COLO668 (cell line): Measurements from ENCODE around the gene ZCCHC17.

ENCODE experiments used
- DNase-seq: peaks from one replicate; lab custom pipeline; 2025; ENCODE audit not compliant: unreplicated experiment; lab: John Stamatoyannopoulos, UW

ZCCHC17 gene

DNA sequence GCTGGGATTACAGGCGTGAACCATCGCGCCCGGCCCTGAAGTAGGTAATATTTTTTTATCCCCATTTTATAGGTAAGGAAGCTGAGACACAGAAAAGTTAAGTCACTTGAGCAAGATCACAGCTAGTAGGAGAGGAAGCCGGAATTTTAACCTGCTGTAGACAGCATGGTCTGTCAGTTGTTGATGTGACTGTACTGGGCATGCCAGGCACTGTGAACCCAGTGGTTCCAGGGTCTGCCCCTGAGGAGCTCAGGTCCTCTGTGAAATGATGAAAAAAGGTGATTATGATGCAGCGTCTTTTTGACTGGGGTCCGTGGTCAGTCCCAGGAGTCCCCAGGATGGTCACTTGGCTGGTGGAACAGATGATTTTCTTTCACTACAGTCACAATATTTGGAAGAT, 92.8 kb downstream of the ZCCHC17 start:
- no peak for DNase-seq

DNA sequence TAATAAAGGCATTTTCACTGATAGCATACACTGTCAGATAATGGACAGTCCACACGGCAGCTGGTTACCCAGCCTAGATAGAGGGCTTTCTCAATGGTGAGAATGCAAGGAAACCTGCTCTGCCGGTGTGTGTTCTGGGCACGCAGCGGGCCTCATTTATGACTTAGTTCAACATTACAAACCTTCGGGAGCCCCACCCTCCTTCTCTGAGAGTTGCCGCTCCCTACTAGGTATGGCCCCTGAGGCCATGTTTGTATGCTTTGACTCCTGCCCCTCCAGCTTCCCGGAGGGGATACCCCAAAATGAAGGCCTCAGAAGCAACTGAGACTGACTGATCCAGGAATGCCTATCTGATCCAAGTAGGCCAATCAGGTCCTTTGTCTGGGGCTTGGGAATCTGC, 93.2 kb downstream of the ZCCHC17 start:
- no peak for DNase-seq

DNA sequence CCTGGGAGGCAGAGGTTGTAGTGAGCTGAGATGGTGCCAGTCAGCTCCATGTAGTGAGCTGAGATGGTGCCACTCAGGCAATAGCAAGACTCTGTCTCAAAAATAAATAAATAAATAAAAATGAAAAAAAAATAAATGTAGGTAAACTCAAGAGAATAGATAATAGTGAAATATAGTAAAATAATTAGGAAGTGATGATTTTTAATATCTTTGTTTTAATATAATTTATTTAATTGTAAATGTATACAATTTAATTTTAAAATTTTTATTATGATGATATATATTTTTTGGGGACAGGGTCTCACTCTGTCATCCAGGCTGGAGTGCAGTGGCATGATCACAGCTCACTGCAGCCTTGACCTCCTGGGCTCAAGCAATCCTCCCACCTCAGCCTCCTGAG, 96.6 kb downstream of the ZCCHC17 start:
- no peak for DNase-seq

DNA sequence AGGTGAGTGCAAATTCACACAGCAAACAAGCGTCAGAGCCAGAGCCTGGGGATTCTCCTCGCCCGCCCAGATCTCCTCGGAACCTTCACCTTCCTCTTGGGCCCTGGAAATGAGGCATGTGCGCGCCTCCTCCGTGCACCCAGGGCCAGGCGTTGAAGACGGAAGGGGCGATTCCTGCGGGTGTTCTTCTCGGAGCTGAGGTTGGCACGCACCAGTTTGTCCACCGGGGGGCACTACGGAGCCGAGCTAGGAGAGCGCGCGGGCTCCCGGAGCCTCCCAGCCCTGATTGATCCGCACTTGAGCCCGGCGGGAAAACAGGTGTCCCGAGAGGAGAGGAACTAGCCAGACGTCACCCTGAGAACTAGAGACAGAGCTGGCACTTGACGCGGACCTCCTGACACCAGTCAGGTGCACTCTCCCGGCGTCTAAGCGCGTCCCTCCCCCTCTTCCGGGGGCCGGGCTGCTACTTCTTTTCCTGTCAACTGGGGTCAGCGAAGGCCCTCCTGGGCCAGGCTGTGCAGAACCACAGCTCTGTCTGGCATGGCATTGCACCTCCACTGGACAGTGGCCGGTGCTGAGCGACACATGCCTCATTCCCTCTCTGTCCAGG, 97.9 kb downstream of the ZCCHC17 start:
- DNase-seq = peak; percentile 99

GRCh38 chr1:31396633-31397351, 100.0 kb downstream of the ZCCHC17 start:
- DNase-seq = no peak

DNA sequence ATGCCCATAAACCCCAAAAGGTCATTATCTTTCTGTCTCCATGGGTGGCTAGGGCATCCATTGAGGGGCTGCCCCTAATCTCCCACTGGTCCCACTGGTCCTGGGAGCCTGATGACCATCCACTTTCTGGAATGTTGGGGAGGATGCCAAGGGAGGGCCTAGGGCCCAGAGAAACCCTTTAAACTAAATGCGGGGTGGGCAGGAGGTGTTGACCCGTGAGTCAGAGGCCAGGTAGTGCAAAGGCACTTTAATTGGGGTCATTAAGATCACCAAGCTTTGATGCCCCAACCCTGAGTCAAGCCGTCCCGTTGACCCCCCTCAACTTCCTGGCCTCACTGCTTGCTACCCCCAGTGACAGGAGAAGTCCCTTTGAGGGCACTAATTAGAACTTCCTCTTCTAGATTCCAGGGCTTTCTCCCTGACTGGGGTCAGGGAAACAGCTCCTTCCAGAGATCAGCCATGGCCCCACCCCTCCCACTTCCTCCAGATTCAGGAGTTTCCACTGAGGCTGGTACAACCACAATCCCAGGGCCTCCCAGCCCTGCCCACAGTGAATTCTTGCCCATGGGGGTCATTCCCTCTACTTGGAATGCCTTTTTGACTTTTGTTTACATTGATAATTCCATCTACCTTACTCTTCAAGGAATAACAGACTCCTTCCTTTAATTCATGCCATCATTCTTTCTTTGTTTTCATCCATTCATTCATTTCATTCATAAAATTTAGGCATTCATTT, 100.7 kb downstream of the ZCCHC17 start:
- no peak for DNase-seq

GRCh38 chr1:31398246-31398645, 101.4 kb downstream of the ZCCHC17 start:
- no peak for DNase-seq

DNA sequence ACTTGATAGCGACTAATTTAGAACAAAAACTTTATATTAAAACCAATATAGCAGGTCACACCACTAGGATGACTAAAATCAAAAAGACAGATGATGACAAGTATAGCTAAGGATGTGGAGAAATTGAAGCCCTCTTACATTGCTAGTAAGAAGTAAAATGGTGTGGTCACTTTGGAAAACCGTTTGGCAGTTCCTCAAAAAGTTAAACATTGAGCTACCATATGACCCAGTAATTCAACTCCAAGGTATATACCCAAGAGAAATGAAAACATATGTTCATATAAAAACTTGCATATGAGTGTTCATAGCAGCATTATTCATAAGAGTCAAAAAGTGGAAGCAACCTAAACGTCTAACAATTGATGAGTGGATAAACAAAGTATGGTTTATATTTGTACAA, 103.1 kb downstream of the ZCCHC17 start:
- DNase-seq = no peak

GRCh38 chr1:31400393-31400792, 103.6 kb downstream of the ZCCHC17 start:
- no peak for DNase-seq

GRCh38 chr1:31401241-31401640, 104.4 kb downstream of the ZCCHC17 start:
- no peak for DNase-seq

DNA sequence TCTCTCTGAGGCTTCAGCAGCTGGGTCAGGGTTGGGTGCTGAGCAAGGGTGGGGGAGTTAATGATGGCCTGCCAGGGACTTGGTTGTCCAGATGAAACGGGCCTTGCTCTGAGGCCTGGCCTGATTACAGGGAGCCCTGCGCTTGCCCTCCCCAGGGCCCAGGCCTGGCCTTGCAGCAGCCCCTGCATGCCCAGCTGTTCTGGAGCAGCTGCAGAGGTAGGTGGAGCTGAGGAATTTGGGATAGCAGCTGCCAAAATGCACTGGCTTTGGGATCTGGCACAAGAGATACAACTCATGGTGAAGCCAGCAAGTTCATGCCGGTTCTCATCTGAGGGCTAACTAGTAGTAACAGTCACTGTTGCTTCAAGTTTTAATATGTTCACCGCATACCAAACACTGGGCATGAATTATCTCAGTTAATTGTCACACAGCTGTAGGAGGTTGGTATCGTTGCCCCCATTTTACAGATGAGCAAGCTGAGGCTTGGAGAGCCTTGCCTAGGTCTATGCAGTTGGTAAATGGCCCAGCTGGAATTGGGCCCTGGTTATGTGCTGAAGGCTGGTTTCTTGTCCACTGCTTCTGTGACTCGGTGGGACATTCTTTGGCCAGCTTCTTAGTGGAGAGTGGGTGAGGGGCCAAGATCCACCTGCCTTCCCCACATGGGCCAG, 108.9 kb downstream of the ZCCHC17 start:
- no peak for DNase-seq

DNA sequence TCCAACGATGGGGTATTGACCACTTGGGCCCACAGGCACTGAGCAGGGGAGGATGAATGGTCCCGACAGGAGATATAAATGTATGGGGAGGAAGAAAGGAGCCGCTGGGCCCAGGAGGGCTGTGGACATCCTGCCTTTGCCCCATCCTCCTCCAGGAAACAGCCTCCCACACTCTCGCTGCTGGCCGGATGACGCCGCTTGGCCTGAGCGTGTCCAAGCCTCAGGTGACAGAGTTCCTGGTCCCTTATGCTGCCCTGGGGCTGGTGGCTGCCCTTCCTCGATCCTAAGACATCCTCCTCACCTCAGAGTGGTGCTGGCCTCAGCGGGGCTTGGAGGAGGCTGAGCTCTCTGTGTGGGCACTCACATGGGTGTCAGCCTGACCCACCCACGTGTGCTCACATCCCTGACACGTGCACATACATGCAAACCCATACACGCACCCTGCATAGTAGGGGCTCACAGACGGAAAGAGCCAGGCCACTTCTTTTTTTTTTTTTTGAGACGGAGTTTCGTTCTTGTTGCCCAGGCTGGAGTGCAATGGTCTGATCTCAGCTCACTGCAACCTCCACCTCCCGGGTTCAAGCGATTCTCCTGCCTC, 110.3 kb downstream of the ZCCHC17 start:
- DNase-seq = no peak

DNA sequence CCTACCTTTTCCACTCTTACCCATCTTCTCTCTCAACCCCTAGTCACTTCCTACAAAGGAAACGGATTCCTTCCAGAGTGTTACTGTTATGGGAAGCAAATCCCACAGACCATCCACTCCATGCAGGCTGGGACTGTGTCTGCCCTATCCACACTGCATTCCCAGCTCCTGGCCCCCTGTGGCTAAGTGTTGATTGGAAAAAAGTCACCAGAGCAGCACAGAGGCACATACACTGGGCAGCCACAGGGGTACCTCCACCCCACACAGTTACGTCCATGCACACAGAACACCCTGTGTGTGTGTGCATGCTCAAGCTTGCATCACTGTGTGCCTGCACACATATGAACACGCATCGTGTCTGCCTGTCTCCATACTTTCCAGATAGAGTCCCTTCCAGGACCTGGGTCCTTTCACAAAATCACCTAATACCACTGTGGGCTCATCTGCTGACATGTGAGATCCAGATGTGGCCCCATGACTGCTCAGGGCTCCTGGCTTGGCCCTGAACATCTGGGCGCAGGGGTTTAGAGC, 112.0 kb downstream of the ZCCHC17 start:
- no peak for DNase-seq

DNA sequence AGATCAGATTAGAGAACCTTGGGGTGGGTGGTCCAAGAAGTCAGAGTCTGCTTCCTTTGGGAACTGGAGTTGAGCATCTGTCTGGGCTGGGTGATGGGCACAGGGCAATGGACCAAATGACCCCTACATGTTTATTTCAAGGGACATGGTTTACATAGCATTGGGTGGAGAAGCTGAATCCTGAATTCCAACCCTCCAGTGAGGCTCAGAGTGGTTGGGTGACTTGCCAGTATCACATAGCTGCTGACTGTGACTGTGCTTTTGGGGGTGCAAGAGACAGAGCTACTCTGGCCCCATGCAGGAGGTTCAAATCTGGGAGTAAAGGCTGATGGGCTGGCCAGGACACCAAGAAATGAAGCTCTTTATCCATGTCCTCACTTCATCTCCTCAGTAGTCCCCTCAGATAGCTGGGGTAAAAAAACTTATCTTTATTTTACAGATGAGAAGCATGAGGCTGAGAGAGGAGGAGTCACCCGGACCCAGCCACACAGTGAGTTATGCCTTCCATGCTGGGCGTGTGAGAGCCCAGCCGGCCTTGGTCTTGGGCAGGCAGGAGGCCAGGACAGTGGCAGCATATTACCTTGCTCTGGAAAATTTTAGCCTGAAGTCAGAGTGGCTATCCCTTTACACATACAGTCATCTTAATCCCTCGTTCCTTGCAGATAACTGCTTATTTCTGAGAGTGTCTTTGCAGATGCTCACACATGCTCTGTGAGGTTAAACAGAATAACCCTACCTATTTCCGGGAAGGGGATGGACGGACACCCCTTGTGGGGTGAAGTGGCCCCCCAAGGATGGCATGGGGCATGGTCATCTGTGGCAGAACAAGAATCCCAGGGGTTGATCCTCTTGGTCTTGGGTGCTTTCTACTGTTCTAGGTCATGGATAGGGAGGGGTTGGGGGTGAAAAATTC, 113.4 kb downstream of the ZCCHC17 start:
- DNase-seq = no peak

DNA sequence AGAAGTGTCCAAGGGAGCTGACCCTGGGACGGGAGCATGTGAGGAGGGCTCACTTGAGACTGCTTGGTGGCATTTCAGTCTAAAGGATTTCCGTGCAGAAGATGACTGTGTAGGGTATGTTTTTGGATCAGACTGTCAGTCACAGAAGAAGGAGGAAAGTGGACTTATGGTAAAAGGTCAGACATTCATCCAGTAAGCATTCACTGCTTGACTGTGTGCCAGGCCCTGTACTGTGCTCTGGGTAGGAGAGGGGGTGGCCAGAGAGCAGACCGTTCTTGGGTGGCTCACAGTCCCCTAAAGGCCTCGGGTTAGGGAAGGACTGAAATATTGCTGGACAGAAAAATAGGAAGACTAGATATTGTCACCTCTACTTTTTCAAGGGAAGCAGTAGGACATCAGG, 114.0 kb downstream of the ZCCHC17 start:
- DNase-seq = no peak

DNA sequence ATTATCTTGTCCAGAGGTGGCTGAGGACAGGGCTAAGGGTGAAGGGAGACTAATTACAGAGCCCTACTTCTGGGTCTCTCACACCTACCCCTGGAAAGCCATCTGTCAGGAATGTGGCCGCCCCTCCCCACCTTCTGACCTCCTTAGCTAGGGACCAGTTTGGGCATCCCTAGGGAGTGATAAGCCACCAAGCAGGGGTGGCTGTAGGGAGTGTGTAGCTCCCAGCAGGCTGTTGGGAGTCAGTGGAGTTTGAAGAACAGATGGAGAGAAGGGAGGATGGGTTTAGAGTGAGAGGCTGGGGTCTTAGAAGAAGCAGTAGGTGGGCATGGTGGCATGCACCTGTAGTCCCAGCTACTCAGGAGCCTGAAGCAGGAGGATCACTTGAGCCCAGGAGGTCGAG, 115.4 kb downstream of the ZCCHC17 start:
- DNase-seq = no peak

GRCh38 chr1:31412732-31413404, 116.0 kb downstream of the ZCCHC17 start, which contains the start of gene SERINC2:
TSS of gene SERINC2 (plus strand) at chr1:31413213. CDS start at chr1:31413266, 53 bp downstream.
- peak; percentile 96 for DNase-seq

- peak; percentile 89 for DNase-seq
Observed at GRCh38 chr1:31413405-31414001, 116.7 kb downstream of the ZCCHC17 start.
